OCI-LY3 (cell line): ENCODE data around the gene GABRB3.

Experiments used
- H2AFZ ChIP-seq: fragments of 200-600, 300-600 bp; shearing (Covaris generic); 2 replicates; pipeline ENCODE4 v1.6.0; 2014; ENCODE audit warnings: antibody characterized with exemption, low read depth, low read length
- H3K27ac ChIP-seq: fragments of 200-600, 300-600 bp; sonication (generic); 2 replicates; pipeline ENCODE4 v1.5.1; 2014; ENCODE audit warnings: mild to moderate bottlenecking, low read length, moderate library complexity, mixed read lengths
- H3K27me3 ChIP-seq: fragments of 200-600, 300-600 bp; sonication (generic); 2 replicates; pipeline ENCODE4 v1.6.1; 2014; ENCODE audit warnings: low read depth, low read length, mixed read lengths
- H3K36me3 ChIP-seq: fragments of 200-600, 300-600 bp; sonication (generic); replicated peaks from 2 replicates; pipeline ENCODE3; 2014; ENCODE audit warnings: low read depth, low read length, mixed read lengths
- H3K4me1 ChIP-seq: fragments of 300-600, 200-600 bp; sonication (generic); 2 replicates; pipeline ENCODE4 v1.6.1; 2014; ENCODE audit warnings: low read length, mixed read lengths
- H3K4me2 ChIP-seq: fragments of 200-600, 300-600 bp; sonication (generic); 2 replicates; pipeline ENCODE4 v1.6.1; 2014; ENCODE audit warnings: low read length, mixed read lengths
- H3K4me3 ChIP-seq: fragments of 300-600, 200-600 bp; sonication (generic); 2 replicates; pipeline ENCODE4 v1.5.1; 2014; ENCODE audit warnings: antibody characterized with exemption, mild to moderate bottlenecking, low read length, moderate library complexity
- H3K79me2 ChIP-seq: fragments of 300-600, 200-600 bp; shearing (Covaris generic); 2 replicates; pipeline ENCODE4 v1.6.1; 2014; ENCODE audit warnings: mild to moderate bottlenecking, low read length, mixed read lengths
- H3K9ac ChIP-seq: fragments of 300-600, 200-600 bp; shearing (Covaris generic); 2 replicates; pipeline ENCODE4 v1.6.0; 2014; ENCODE audit warnings: mild to moderate bottlenecking, low read length, moderate library complexity
- H3K9me3 ChIP-seq: fragments of 200-600, 300-600 bp; shearing (Covaris generic); 2 replicates; pipeline ENCODE4 v1.6.1; 2014; ENCODE audit warnings: low read length, mixed read lengths; ENCODE audit not compliant: insufficient read depth
- H4K20me1 ChIP-seq: fragments of 200-600, 300-600 bp; sonication (generic); 2 replicates; pipeline ENCODE4 v1.6.1; 2016; ENCODE audit warnings: low read length, mixed read lengths; ENCODE audit not compliant: insufficient read depth
- EZH2phosphoT487 ChIP-seq: fragments of 200-600 bp; shearing (Covaris generic); IDR thresholded peaks from 2 replicates; pipeline ENCODE4 v1.6.1; 2018; ENCODE audit warnings: antibody characterized with exemption, mixed run types, low read depth
- TF ChIP-seq, protein P1 (sequence below): fragments of 200-600, 300-600 bp; sonication (generic); IDR thresholded peaks from 2 replicates; pipeline ENCODE4 v1.5.1; 2014; ENCODE audit warnings: antibody characterized with exemption, low read length, low read depth

The GABRB3 gene

GRCh38 chr15:26690778-26691177 lies 82.1 kb downstream of the GABRB3 start:
- H3K27ac ChIP-seq, result no peak overlapping the region
- no peaks in the 10 kb centered on the region for H4K20me1 ChIP-seq
- no peak overlapping the region for H2AFZ ChIP-seq
- no peak for TF ChIP-seq EZH2phosphoT487
- TF ChIP-seq, protein P1, sequence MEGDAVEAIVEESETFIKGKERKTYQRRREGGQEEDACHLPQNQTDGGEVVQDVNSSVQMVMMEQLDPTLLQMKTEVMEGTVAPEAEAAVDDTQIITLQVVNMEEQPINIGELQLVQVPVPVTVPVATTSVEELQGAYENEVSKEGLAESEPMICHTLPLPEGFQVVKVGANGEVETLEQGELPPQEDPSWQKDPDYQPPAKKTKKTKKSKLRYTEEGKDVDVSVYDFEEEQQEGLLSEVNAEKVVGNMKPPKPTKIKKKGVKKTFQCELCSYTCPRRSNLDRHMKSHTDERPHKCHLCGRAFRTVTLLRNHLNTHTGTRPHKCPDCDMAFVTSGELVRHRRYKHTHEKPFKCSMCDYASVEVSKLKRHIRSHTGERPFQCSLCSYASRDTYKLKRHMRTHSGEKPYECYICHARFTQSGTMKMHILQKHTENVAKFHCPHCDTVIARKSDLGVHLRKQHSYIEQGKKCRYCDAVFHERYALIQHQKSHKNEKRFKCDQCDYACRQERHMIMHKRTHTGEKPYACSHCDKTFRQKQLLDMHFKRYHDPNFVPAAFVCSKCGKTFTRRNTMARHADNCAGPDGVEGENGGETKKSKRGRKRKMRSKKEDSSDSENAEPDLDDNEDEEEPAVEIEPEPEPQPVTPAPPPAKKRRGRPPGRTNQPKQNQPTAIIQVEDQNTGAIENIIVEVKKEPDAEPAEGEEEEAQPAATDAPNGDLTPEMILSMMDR, result no peak
- H3K36me3 ChIP-seq, result no peaks in the 10 kb centered on the region
- no peaks in the 10 kb centered on the region for H3K79me2 ChIP-seq
- no peak overlapping the region for H3K9ac ChIP-seq
- no peaks in the 10 kb centered on the region for H3K4me1 ChIP-seq
- H3K4me3 ChIP-seq, result no peak overlapping the region
- H3K9me3 ChIP-seq, result no peaks in the 10 kb centered on the region
- H3K4me2 ChIP-seq, result no peak overlapping the region
- no peaks in the 10 kb centered on the region for H3K27me3 ChIP-seq

DNA sequence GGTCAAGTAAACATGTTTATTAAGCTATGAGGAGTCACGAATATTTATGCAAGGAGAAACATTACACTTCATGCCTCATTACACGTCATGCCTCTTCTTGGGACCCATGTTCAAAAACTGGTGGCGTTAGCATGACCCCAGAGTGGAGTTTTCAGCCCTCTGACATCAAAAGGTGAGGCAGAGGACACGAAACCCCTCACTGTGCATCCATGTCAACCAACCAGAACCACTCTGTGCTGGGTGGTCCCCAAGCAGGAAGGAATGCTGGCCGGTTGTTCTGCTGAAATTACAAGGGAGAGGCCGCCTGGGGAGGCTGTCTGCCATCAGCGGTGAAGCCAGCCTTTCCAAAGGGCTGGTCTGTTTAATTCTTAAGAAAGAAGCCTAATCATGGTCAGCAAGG lies 83.4 kb downstream of the GABRB3 start:
- Histone ChIP-seq H4K20me1 (no peaks in the 10 kb centered on the region), H3K9me3 (no peaks in the 10 kb centered on the region), H3K4me3 (no peak overlapping the region)

DNA sequence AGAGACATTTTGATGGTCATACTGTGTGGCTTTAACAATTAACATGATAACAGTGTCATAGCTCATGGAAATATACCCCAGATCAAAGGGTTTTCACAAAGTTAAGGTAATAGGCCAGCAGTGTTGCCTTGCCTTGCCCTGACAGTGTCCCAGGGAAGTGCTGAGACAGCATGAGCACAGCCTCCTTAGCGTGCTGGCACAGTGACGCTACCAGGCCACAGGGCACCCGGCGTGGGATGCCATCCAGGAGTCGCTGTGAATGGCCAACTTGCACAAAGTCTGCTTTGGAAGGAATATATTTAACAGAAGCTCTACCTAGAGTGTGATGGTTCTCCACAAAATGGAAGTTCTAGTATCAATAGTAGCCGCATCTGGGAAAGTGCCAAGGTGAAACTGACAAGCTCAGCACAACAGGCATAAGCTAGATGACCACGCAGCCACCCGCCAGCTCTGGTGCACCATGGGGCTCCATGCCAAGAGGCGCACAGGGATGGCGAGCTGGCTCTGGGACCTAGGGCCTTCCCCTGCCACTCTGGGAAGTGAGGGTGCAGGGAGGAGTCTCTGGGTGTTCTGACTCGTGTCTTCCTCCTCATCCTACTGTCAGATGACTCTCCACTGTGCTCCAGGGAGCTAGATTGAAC lies 86.2 kb downstream of the GABRB3 start:
- no peaks in the 10 kb centered on the region for H3K27me3 ChIP-seq
- H3K4me3 ChIP-seq, result no peak overlapping the region
- H3K9me3 ChIP-seq, result no peaks in the 10 kb centered on the region
- no peaks in the 10 kb centered on the region for H3K36me3 ChIP-seq
- H3K4me2 ChIP-seq, result no peak overlapping the region
- H3K9ac ChIP-seq, result no peak overlapping the region
- H4K20me1 ChIP-seq, result no peaks in the 10 kb centered on the region
- H2AFZ ChIP-seq, result no peak overlapping the region
- no peaks in the 10 kb centered on the region for H3K4me1 ChIP-seq
- TF ChIP-seq, protein P1, result no peak
- no peak for TF ChIP-seq EZH2phosphoT487
- no peak overlapping the region for H3K27ac ChIP-seq
- H3K79me2 ChIP-seq, result no peaks in the 10 kb centered on the region

More for the DNA sequence above, 83.4 kb downstream of the GABRB3 start:
- H3K79me2 ChIP-seq, result no peaks in the 10 kb centered on the region
- no peaks in the 10 kb centered on the region for H3K27me3 ChIP-seq
- H3K27ac ChIP-seq, result no peak overlapping the region
- H2AFZ ChIP-seq, result no peak overlapping the region
- H3K4me1 ChIP-seq, result no peaks in the 10 kb centered on the region
- no peaks in the 10 kb centered on the region for H3K36me3 ChIP-seq
- H3K4me2 ChIP-seq, result no peak overlapping the region
- H3K9ac ChIP-seq, result no peak overlapping the region
- no peak for TF ChIP-seq EZH2phosphoT487

DNA sequence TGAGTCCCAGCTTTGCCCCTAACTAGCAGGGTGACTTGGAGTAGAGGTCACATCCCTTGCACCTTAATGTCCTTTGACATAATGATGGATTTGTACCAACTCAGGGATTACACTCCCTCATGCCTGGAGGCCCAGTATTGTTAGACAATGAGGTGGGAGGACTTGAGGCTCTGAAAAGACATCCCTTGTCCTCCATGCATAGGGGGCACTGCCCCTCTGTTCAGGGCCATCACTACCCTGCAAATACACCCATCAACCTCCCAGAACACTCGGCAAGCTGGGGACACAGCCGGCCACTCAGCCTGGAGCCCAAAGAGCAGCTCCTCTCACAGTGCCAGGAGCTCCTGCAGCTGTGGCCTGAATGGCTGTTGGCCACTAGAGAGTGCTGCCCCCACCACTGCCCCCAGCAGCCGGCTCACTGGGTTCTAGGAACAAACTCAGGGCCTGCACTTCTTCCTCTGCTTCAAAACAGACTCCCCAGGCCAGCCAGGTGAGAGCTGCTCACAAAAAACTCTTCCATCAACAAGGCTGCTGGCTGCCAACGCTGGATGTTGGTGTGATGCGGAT lies 90.2 kb downstream of the GABRB3 start:
- Histone ChIP-seq H3K36me3 (no peaks in the 10 kb centered on the region), H3K9ac (no peak overlapping the region), H4K20me1 (no peaks in the 10 kb centered on the region), H3K27ac (no peak overlapping the region), H3K79me2 (no peaks in the 10 kb centered on the region), H3K27me3 (no peaks in the 10 kb centered on the region), H2AFZ (no peak overlapping the region), H3K4me1 (no peaks in the 10 kb centered on the region), H3K9me3 (no peaks in the 10 kb centered on the region), H3K4me2 (no peak overlapping the region), H3K4me3 (no peak overlapping the region)
- TF ChIP-seq, protein P1, result no peak
- no peak for TF ChIP-seq EZH2phosphoT487
